DOHH2 (cell line): ENCODE results near the gene RUNDC3A.
A peak's percentile ranks its signal among the peaks of the same experiment; 100 is the strongest.

Experiments used
- H3F3A ChIP-seq: fragments of 200-600 bp; sonication (generic), shearing (Covaris generic); 2 replicates; pipeline ENCODE4 v1.6.0; 2016; ENCODE audit warnings: antibody characterized with exemption, mild to moderate bottlenecking; ENCODE audit not compliant: control insufficient read depth, insufficient read depth
- H3K27ac ChIP-seq: fragments of 200-600 bp; sonication (generic); 2 replicates; pipeline ENCODE4 v1.5.1; 2014; ENCODE audit warnings: low read depth, mild to moderate bottlenecking, low read length, moderate library complexity
- H3K27me3 ChIP-seq: fragments of 200-600 bp; sonication (generic); 2 replicates; pipeline ENCODE4 v1.6.1; 2014; ENCODE audit warnings: mild to moderate bottlenecking, low read length, mixed read lengths; ENCODE audit not compliant: control insufficient read depth
- H3K36me3 ChIP-seq: fragments of 200-600 bp; sonication (generic); 2 replicates; pipeline ENCODE4 v1.6.1; 2014; ENCODE audit warnings: mild to moderate bottlenecking, low read length, moderate library complexity, mixed read lengths; ENCODE audit not compliant: control insufficient read depth
- H3K4me1 ChIP-seq: fragments of 200-600 bp; sonication (generic); 2 replicates; pipeline ENCODE4 v1.6.1; 2014; ENCODE audit warnings: mild to moderate bottlenecking, low read length, mixed read lengths; ENCODE audit not compliant: control insufficient read depth
- H3K4me2 ChIP-seq: fragments of 200-600 bp; sonication (generic); 2 replicates; pipeline ENCODE4 v1.6.0; 2014; ENCODE audit warnings: mild to moderate bottlenecking, low read length, moderate library complexity
- H3K4me3 ChIP-seq: fragments of 200-600 bp; sonication (generic); 2 replicates; pipeline ENCODE4 v1.5.1; 2014; ENCODE audit warnings: mild to moderate bottlenecking, low read length, mixed read lengths
- H3K79me2 ChIP-seq: fragments of 200-600 bp; sonication (generic); 2 replicates; pipeline ENCODE4 v1.6.1; 2014; ENCODE audit warnings: mild to moderate bottlenecking, low read length, mixed read lengths; ENCODE audit not compliant: control insufficient read depth
- H3K9me2 ChIP-seq: fragments of 200-600 bp; sonication (generic); replicated peaks from 2 replicates; pipeline ENCODE4 v1.6.1; 2014; ENCODE audit warnings: mild to moderate bottlenecking, low read length, mixed read lengths; ENCODE audit not compliant: control insufficient read depth
- H3K9me3 ChIP-seq: fragments of 200-600 bp; sonication (generic); 2 replicates; pipeline ENCODE4 v1.6.1; 2014; ENCODE audit warnings: antibody characterized with exemption, low read length, mixed read lengths; ENCODE audit not compliant: control insufficient read depth, insufficient read depth
- H4K20me1 ChIP-seq: fragments of 200-600 bp; sonication (generic); 2 replicates; pipeline ENCODE4 v1.6.0; 2014; ENCODE audit warnings: low read depth, mild to moderate bottlenecking, antibody characterized with exemption, low read length, moderate library complexity; ENCODE audit not compliant: control insufficient read depth, insufficient read depth
- CTCF ChIP-seq: fragments of 200-600 bp; sonication (generic); IDR thresholded peaks from one replicate; pipeline ENCODE4 v1.5.1; 2014; ENCODE audit warnings: antibody characterized with exemption, mild to moderate bottlenecking, low read depth, low read length; ENCODE audit not compliant: poor library complexity, severe bottlenecking
- EZH2phosphoT487 ChIP-seq: fragments of 200-600 bp; sonication (generic); IDR thresholded peaks from 2 replicates; pipeline ENCODE4 v1.6.1; 2017; ENCODE audit warnings: borderline replicate concordance, mild to moderate bottlenecking, antibody characterized with exemption, low read length, moderate library complexity, mixed read lengths

RUNDC3A gene

GRCh38 chr17:44308320-44308818 lies at the start of gene RUNDC3A:
Gene RUNDC3A (plus strand): TSS chr17:44308601. CDS start chr17:44308833, 232 bp downstream.
- Histone ChIP-seq H3K36me3 (no peaks in the 10 kb centered on the region), H3K27ac (no peak within 1 kb of the TSS), H3K4me2 (peak within 1 kb of the TSS; percentile 47), H3K4me1 (peaks cover 33% of the 10 kb centered on the region), H3K27me3 (peaks cover 9% of the 10 kb centered on the region), H3K79me2 (no peaks in the 10 kb centered on the region), H3K9me2 (no peaks in the 10 kb centered on the region), H3K4me3 (peak within 1 kb of the TSS; percentile 66), H3F3A (no peaks in the 10 kb centered on the region), H3K9me3 (no peaks in the 10 kb centered on the region), H4K20me1 (no peaks in the 10 kb centered on the region; the same call in 1 of the 2 replicates)
- TF ChIP-seq CTCF (no peak), EZH2phosphoT487 (no peak)

GRCh38 chr17:44258811-44259351 lies 49.5 kb upstream of the RUNDC3A start:
- Histone ChIP-seq H3K4me2 (no peak overlapping the region), H3K27me3 (peaks cover 8% of the 10 kb centered on the region; the same call in 1 of the 2 replicates), H3K36me3 (no peaks in the 10 kb centered on the region), H3K9me3 (no peaks in the 10 kb centered on the region), H3K9me2 (no peaks in the 10 kb centered on the region), H4K20me1 (no peaks in the 10 kb centered on the region), H3K4me1 (no peaks in the 10 kb centered on the region), H3K4me3 (no peak overlapping the region), H3F3A (no peaks in the 10 kb centered on the region), H3K27ac (no peak overlapping the region), H3K79me2 (no peaks in the 10 kb centered on the region)
- TF ChIP-seq EZH2phosphoT487 = no peak
- no peak for TF ChIP-seq CTCF

- no peaks in the 10 kb centered on the region for H4K20me1 ChIP-seq
- H3K27ac ChIP-seq = no peak overlapping the region
- no peaks in the 10 kb centered on the region for H3K9me3 ChIP-seq
- H3K79me2 ChIP-seq = no peaks in the 10 kb centered on the region
- no peaks in the 10 kb centered on the region for H3F3A ChIP-seq
- H3K4me1 ChIP-seq = no peaks in the 10 kb centered on the region
- no peaks in the 10 kb centered on the region for H3K36me3 ChIP-seq
- no peaks in the 10 kb centered on the region for H3K9me2 ChIP-seq
- H3K4me2 ChIP-seq = no peak overlapping the region
- peaks cover 2% of the 10 kb centered on the region; the same call in 1 of the 2 replicates for H3K27me3 ChIP-seq
- TF ChIP-seq CTCF = no peak
- no peak overlapping the region for H3K4me3 ChIP-seq
These were observed 48.1 kb upstream of the RUNDC3A start for GRCh38 chr17:44260296-44260695.
